Measurements from ENCODE around the gene ARSG.
A peak's percentile ranks its signal among the peaks of the same experiment; 100 is the strongest.
"Not testable (repeated sequence)": the region's sequence is repeated elsewhere in the genome, so short reads cannot be mapped to it uniquely, and the experiment has no call there.

The ARSG gene

DNA sequence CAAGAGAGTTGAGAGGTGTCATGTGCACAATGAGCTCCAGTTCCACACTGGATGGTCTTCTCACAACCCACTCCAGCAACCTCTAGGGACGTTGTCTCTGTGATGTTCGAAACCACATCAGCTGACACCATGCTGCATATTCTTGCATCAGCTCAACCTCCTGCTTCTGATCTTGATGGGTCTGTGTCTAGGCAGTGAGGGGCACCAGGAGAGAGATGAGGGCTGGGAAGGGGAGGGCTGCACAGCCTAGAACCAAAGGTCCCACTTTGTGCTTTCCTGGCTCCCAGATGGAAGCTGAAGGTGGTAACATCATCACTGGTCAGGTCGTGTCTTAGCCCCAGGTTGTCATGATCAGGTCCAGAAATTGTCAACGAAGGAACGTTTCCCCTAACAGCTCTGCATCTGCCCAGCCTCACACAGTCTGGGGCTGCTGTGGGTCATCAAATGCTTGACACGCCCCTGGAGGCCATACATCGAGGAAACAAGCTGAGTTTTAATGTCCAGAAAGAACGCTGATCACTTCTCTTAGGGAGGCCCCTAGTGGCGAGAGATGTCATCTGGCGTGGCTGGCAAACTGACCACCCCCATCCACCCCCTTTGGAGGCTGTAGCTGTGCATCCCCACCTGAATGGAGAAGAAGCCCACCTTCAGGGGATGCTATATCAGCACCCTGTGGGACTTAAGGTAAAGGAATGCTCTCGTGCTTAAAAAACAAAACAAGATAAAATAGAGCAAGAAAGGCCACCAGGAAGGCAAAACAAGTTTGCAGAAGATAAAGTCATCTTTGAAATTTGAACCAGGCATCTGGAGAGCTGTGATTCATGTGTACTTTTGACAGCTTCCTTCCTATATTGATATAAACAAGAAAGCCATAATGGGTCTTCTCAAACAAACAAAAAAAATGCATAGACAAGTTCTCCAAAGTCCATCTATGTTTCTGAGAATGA is 107.7 kb downstream of the ARSG start:
- peak; percentile 86 for DNase-seq (ENCODE audit: low spot score)

DNA sequence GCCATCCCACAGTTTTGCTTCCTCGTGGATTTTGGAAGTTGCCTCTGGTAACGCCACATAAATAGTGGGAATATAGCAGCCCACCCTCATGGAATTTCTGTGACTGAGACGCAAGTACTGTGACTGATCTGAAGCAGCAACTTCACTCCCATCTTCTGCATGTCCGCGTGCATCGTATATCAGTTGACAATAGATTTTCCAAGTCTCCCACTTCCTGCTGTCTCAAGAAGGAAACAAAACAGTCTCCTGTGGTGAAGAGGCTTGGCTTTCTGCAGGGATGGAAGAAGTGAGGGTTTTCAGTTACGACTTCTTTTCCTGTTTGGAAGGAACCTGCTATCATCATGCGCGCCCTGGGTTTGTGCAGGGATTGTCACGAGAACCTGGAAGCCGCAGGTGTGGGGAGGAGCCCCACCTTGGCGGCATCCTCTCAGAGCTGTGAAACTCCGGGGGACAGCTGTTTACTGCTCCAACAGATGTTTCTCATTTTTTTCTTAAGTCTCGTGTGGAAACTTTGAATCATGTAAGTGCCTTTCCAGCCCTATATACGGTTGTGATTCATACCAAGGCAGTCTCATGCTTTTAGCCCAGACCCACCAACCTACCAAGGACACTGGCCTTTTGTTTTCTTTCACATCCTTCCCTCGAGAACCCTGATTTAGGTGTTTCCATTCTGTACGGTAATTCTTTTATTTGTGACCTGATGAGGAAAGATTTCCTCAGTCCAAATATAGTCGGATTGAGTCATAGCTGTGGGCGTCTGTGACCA is 108.5 kb downstream of the ARSG start:
- no peak for DNase-seq (ENCODE audit: low spot score)

DNA sequence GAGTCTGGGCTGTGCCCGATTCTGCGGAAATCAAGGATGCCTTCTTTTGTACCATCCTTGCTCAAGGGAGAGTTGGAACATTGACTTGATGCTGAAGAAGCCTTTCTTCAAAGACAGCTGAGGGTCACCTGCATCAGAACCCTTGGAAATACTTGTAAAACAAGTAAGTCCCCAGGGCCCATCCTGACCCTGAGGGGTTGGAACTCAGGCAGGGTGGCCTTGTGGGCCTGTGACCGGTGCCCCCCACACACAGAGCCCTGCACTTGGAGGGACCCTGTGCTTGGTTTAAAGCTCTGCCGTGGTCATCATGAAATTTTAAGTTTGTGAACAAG is 109.1 kb downstream of the ARSG start:
- DNase-seq (ENCODE audit: low spot score) = no peak

DNA sequence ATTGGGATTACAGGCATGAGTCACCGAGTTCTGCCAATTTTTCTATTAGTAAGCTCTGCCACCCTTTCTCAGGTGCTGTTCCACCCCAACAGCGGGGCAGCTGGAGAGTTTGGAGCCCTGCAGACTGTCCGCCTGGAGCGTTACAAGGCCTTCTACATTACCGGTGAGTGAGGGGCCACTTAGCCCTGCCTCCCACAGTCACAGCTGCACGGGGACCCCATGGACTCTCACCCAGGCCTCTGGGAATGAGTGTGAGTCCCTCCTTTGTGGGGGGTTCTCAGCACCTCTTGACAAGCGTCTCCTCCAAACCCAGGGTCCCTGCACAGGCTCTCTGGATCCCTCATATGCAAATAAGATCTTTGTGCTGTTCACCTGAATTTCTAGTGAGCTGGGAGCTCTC is 110.0 kb downstream of the ARSG start:
- DNase-seq (ENCODE audit: low spot score) = no peak

DNA sequence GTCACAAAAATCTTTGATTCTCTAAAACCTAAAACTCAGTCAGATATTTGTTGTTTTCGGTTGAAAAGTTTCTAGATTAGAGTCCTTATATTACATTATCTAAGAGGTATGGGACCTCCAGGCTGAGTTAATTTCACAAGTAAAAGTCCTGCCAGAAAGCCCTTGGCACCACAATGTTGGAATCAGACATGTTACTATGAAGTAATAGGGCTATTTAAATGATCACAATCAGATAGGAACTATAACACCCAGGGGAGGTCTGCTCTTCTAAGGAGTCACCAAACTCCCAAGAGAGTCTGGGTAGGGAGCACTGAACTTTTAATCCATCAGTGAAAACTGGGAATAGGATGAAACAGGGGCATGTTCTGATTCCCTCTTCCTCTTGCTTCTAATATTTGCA is 111.8 kb downstream of the ARSG start:
- no peak for DNase-seq (ENCODE audit: low spot score)

DNA sequence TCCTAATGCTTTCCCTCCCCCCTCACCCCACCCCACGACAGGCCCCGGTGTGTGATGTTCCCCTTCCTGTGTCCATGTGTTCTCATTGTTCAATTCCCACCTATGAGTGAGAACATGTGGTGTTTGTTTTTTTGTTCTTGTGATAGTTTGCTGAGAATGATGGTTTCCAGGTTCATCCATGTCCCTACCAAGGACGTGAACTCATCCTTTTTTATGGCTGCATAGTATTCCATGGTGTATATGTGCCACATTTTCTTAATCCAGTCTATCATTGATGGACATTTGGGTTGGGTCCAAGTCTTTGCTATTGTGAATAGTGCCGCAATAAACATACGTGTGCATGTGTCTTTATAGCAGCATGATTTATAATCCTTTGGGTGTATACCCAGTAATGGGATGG is 112.5 kb downstream of the ARSG start:
- DNase-seq (ENCODE audit: low spot score) = not testable (repeated sequence)

DNA sequence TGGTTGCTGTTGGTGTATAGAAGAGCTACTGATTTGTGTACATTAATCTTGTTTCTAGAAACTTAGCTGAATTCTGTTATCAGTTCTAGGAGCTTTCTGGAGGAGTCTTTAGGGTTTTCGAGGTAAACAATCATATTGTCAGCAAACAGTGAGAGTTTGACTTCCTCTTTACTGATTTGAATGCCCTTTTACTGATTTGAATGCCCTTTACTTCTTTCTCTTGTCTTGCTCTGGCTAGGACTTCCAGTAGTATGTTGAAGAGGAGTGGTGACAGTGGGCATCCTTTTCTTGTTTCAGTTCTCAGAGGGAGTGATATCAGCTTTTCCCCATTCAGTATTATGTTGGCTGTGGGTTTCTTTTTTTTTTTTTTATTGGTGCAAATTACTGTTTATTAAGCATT is 116.4 kb downstream of the ARSG start:
- not testable (repeated sequence) for DNase-seq (ENCODE audit: low spot score)

DNA sequence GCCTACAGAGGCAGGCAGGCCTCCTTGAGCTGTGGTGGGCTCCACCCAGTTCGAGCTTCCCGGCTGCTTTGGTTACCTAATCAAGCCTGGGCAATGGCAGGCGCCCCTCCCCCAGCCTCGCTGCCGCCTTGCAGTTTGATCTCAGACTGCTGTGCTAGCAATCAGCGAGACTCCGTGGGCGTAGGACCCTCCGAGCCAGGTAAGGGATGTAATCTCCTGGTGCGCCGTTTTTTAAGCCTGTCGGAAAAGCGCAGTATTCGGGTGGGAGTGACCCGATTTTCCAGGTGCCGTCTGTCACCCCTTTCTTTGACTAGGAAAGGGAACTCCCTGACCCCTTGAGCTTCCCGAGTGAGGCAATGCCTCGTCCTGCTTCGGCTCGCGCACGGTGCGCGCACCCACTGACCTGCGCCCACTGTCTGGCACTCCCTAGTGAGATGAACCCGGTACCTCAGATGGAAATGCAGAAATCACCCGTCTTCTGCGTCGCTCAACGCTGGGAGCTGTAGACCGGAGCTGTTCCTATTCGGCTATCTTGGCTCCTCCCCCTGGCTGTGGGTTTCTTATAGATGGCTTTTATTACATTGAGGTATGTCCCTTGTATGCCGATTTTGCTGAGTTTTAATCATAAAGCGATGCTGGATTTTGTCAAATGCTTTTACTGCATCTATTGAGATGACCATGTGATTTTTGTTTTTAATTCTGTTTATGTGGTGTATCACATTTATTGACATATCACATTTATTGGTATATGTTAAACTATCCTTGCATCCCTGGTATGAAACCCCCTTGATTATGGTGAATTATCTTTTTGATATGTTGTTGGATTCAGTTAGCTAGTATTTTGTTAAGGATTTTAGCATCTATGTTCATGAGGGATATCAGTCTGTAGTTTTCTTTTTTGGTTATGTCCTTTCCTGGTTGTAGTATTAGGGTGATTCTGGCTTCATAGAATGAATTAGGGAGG is 122.6 kb downstream of the ARSG start:
- DNase-seq (ENCODE audit: low spot score) = not testable (repeated sequence)

DNA sequence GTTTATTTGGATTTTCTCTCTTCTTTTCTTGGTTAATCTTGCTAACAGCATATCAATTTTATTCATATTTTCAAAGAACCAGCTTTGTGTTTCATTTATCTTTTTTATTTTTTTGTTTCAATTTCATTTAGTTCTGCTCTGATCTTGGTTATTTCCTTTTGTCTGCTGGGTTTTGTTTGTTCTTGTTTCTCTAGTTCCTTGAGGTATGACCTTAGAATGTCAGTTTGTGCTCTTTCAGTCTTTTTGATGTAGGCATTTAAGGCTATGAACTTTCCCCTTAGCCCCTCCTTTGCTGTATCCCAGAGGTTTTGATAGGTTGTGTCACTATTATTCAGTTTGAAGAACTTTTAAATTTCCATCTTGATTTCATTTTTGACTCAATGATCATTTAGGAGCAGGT is 123.6 kb downstream of the ARSG start:
- not testable (repeated sequence) for DNase-seq (ENCODE audit: low spot score)

DNA sequence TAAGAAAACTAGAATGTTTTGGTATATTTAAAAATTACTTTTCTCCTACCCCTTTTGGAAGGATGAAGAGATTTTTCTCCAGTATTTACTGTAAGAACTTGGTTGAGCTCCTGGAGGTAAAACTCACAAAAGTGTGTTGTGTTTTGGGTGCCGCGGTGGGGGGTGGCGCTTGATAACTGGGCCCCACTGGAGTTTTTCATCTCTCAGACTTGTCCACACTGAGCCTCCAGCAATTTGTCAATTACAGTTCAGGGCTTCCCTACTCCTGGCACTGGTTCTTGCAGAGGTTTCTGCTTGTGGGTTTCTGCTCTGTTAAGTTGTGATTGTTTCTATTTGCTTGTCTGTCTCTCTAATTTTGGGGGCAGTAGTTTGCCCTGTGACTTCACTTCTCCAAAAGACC is 126.0 kb downstream of the ARSG start:
- no peak for DNase-seq (ENCODE audit: low spot score)

DNA sequence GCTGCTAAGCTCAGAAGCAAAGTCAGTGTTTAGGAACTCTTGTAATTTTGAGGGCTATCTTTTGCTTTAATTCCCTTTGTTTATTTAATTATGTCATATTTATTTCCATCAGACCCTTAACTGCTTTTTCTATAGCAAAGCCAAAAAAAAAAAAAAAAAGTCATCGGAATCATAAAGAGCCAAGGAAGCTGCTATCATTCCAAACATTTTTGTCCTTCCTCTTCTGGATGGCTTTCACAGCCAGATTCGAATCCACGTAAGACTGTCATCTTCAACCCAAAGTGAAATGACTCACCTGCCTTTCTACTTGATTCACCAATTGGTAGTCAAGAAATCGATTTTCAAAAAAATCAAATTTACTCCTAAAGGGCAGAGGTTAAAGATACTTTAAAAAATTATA is 127.6 kb downstream of the ARSG start:
- DNase-seq (ENCODE audit: low spot score) = no peak

DNA sequence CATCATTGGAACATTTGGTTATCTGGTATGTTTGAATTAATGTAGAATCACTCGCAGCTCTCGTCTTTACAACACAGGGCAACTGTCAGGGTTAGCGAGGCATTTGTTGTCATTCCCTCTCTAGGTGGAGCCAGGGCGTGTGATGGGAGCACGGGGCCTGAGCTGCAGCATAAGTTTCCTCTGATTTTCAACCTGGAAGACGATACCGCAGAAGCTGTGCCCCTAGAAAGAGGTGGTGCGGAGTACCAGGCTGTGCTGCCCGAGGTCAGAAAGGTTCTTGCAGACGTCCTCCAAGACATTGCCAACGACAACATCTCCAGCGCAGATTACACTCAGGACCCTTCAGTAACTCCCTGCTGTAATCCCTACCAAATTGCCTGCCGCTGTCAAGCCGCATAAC is 128.8 kb downstream of the ARSG start:
- DNase-seq (ENCODE audit: low spot score) = no peak

DNA sequence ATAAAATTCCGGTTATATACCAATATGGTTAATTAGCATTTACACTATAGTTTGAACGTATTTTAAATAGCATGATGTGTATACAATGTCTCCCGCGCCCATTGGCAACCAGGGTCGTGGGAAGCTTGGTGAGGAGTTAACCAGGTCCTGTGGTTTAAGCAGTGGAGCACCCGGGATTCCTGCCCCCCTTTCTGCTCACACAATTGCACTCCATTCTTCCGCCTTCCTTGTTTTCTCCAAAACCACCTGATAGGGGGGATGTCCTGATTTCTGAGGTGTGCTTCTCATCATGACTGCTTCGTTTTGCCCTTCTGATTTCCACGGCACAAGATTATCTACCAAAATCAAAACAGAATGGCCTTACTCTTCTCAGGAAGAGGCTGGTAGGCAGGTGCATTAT is 130.2 kb downstream of the ARSG start:
- no peak for DNase-seq (ENCODE audit: low spot score)

DNA sequence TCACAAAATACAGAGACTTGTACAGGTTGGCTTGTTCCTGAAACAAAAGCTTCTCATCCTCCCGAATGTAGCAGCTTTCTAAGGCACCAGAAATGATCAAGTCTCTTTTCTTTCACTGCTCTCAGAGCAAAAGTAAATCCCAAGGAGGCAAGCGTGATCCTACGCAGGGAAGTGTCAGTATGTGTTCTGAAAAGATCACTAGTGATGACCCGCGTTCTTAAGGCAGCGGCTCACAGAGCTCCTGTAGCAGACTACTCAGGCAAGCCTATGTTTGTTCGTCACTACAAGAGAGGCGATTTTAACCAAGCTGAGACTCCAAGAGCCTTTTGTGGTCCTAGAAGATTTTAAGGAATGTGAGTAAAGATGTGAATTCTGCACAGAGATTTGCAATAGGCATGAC is 131.5 kb downstream of the ARSG start:
- no peak for DNase-seq (ENCODE audit: low spot score)

DNA sequence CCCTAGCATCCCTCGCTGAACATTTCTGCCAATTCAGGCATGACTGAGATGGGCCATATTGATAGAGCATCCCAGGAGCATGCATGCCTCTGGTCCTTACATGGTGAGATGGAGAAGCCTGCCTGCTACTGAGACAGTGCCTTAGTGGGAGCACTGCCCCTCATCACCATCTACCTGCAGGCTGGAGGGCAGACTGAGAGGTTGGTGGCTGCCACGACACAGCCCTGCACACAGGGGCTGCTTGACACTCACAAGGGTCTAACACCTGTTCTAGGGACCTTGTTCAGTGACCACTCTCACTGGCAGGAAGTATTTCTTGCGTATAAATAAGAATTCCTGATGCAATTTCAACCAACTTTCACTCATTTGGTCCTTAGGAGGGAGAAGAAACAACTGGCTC is 132.0 kb downstream of the ARSG start:
- no peak for DNase-seq (ENCODE audit: low spot score)

DNA sequence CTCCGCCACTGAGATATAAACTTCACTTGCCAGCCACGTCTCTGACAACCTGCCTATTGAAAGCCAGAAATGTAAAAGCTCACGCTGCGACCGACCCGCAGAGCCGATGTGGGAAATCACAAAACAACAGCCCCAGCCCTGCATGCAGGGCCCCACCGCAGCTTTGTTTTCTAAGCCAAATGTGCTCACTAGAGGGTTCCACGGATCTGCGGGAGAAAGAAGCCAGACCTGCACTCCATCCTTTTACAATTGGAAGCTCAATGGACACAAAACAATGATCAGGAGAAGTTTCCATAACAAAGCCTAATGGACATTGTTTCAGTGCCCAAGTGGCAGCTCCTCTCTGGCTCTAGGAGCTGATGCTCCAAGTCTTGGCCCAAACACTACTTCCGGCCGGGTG is 132.9 kb downstream of the ARSG start:
- no peak for DNase-seq (ENCODE audit: low spot score)

DNA sequence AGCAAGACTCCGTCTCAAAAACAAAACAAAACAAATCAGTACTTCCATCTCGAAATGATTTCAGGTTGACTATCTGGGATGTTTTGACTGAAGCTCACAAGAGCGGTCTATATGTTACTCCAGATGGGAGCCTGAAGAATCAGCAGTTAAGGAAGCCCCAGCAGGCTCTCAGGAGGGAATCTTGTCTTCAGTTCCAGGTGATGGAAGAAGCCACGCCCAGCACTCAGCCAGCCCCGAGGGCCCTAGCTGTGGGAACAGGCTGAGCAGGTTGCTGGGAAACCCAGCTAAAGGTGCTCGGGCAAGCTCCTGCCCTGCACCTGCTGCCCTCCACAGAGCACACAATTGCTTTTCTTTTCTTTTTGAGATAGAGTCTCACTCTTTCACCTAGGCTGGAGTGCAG is 133.6 kb downstream of the ARSG start:
- DNase-seq (ENCODE audit: low spot score) = peak; percentile 37

DNA sequence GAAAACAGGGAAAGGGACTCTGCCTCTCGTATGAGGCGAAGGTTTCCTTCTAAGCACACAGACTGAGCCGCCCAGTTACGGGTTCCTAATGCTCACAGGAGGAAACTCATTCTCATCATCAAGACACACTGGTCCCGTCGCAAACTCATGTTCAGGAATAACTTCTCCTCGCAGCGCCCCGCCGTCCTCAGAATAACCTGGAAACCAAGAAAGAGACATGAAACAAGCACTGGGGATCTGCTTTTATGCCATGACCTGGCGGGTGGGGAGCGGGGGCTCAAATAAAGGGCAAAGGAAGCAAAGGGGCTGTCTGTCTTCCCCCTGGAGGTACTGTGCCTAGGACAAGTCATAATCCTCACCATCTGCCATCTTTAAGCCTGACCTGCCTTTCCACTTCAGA is 134.7 kb downstream of the ARSG start:
- no peak for DNase-seq (ENCODE audit: low spot score)

DNA sequence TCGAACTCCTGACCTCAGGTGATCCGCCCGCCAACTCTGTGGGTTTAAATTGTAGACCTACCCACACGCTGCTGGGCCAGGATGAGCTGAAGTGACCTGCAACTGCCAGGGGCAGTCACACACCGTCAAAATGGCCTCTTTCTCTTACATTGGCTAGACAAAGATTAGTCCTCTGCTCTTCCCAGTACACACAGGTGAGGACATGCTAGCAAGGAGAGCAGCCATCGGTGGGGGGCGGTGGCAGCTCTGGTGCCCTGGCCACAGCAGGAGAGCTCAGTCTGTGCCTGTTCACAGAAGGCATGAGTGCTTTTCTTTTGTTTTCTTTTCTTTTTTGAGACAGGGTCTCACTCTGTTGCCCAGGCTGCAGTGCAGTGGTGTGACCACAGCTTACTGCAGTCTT is 136.3 kb downstream of the ARSG start:
- DNase-seq (ENCODE audit: low spot score) = no peak

DNA sequence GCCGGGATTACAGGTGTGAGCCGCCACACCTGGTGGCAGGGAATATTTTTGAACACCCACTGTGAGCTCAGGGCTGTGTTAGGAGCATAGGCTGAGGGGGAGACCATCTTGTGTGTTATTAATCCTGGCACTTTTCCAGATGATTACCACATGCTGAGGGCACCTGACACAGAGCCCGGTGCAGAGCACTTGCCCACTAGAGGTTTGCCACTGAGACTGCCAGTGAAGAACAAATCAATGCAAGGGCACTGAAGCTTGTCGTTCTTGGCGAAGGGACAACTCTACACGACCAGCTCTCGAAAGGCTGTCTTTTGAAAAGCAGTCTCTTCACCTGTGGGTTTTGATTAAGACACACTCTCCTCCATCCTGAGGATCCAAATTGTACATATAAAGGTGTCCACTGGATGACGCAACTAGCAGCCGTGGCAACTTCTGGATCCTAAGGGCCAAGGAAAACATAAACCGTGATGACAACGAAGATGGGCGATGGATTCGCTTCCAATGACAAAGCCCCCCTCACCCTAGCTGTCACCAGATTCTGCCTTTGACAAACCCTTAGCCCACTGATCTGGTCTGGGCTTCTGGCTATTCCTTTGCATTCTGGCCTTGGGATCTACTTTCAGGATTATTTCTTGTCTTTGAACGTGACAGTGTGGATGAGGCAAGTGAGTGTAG is 137.3 kb downstream of the ARSG start:
- DNase-seq (ENCODE audit: low spot score) = no peak

DNA sequence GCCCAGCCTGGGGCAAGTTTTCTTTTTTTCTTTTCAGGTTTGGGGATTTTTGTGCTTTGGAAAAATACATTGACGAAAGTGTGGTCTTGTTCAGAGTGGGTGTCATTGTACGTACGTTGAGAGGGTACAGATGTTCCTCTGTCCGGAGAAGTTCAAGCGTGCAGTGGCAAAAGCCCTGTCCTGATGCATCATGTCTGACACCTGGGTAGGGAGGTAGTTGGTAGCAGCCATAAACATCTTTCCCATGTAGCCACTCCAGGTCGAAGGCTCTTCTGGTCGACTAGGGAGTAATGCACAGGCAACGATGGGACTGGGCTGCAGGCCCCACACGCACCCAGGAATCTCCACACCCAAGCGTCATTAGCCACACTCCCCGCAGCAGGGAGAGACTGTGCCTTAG is 138.6 kb downstream of the ARSG start:
- no peak for DNase-seq (ENCODE audit: low spot score)
